Measurements from ENCODE around the gene CLEC1A. TPM values are rescaled to one million over a fixed set of nuclear protein-coding genes. Genes with fewer than 3 reads are reported as not detected.

The CLEC1A gene
- total and polyA plus RNA-seq, 2 donors (not counting 3 experiments of a cell fraction or from before 2014, with no cell fraction given) = 22.0 to 24.2 TPM

DNA sequence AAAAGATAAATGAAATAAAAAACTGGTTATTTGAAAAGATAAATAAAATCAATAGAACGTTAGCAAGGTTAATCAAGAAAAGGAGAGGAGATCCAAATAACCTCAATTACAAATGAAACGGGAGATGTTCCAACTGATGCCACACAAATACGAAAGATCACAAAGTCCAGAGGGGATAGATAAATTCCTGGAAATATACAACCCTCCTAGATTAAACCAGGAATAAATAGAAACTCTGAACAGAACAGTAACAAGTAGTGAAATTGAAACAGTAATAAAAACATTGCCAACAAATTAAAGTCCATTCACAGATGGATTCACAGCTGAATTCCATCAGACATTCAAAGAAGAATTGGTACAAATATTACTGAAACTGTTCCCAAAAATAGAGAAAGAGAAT is 12.4 kb downstream of the CLEC1A start:
- Histone ChIP-seq H3K4me3 (replicated peaks in 1 of 3; ENCODE audit: insufficient read depth in 1 of 3, low read depth in 1 of 3, low read length in 3 of 3) (no peak overlapping the region), H3K9me3 (replicated peaks; ENCODE audit: control insufficient read depth, insufficient read depth, low read length) (no peaks in the 10 kb centered on the region), H3K36me3 (ENCODE audit: control insufficient read depth in 2 of 2, extremely low read depth in 1 of 2, insufficient read depth in 2 of 2, low read length in 2 of 2) (no peaks in the 10 kb centered on the region), H3K27me3 (ENCODE audit: control insufficient read depth in 2 of 2, insufficient read depth in 2 of 2, low read length in 2 of 2) (no peaks in the 10 kb centered on the region), H3K4me2 (ENCODE audit: insufficient read depth, low read length) (no peak overlapping the region), H3K9me1 (replicated peaks; ENCODE audit: control insufficient read depth, extremely low read depth, insufficient read depth, low read length) (no peaks in the 10 kb centered on the region), H3K27ac (ENCODE audit: insufficient read depth, low read depth, low read length) (no peak overlapping the region), H3K9ac (replicated peaks; ENCODE audit: extremely low read depth, insufficient read depth, low read length) (no peak overlapping the region), H3K79me2 (ENCODE audit: control insufficient read depth, insufficient read depth, low read length) (peaks cover 14% of the 10 kb centered on the region), H2AFZ (ENCODE audit: low read depth, low read length) (no peak overlapping the region), H3K4me1 (ENCODE audit: control insufficient read depth, extremely low read depth, insufficient read depth, low read length) (no peaks in the 10 kb centered on the region), H4K20me1 (replicated peaks; ENCODE audit: control insufficient read depth, extremely low read depth, insufficient read depth, low read length) (no peaks in the 10 kb centered on the region)
- TF ChIP-seq, protein P1, sequence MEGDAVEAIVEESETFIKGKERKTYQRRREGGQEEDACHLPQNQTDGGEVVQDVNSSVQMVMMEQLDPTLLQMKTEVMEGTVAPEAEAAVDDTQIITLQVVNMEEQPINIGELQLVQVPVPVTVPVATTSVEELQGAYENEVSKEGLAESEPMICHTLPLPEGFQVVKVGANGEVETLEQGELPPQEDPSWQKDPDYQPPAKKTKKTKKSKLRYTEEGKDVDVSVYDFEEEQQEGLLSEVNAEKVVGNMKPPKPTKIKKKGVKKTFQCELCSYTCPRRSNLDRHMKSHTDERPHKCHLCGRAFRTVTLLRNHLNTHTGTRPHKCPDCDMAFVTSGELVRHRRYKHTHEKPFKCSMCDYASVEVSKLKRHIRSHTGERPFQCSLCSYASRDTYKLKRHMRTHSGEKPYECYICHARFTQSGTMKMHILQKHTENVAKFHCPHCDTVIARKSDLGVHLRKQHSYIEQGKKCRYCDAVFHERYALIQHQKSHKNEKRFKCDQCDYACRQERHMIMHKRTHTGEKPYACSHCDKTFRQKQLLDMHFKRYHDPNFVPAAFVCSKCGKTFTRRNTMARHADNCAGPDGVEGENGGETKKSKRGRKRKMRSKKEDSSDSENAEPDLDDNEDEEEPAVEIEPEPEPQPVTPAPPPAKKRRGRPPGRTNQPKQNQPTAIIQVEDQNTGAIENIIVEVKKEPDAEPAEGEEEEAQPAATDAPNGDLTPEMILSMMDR (IDR thresholded peaks at IDR 0.05; ENCODE audit: extremely low read depth in 1 of 2, insufficient read depth in 1 of 2, low read depth in 1 of 2, low read length in 2 of 2) = no peak
- no peak for TF ChIP-seq POLR2A (IDR thresholded peaks at IDR 0.05; ENCODE audit: low read depth, low read length)
- TF ChIP-seq, protein P2, sequence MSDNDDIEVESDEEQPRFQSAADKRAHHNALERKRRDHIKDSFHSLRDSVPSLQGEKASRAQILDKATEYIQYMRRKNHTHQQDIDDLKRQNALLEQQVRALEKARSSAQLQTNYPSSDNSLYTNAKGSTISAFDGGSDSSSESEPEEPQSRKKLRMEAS (IDR thresholded peaks at IDR 0.05; ENCODE audit: insufficient read depth, insufficient read length) = no peak
- TF ChIP-seq EZH2 (IDR thresholded peaks at IDR 0.05; ENCODE audit: borderline replicate concordance, low read depth, low read length, severe bottlenecking) = no peak
- ChIA-PET CTCF (no interaction called here), POLR2A (no interaction called here)
- no peak for FAIRE-seq
- no peak for DNase-seq (ENCODE audit: low read depth, low spot score)
- dilution Hi-C loops (cut with MboI; ENCODE audit: extremely low pct_ligation_motif_present, low sequenced_read_pairs) = no loop called here
- BruUV-seq (replicated peaks) = no TSS peak
- intact Hi-C loops (cut with micrococcal nuclease) = no loop called here

DNA sequence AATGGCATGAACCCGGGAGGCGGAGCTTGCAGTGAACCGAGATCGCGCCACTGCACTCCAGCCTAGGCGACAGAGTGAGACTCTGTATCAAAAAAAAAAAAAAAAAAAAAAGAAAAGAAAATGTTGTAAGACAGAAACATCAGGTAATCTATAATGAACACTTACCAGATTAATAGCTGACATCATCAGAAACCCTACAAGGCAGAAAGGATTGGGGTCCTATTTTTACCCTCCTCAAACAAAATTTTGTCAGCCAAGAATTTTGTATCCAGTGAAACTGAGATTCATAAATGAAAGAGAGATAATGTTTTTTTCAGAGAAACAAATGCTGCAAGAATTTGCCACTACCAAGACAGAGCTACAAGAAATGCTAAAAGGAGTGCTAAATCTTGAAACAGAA is 14.1 kb downstream of the CLEC1A start:
- ChIA-PET CTCF (interaction anchor here (0.7 kb wide), 2 partner anchors 13 to 34 kb away, joined by 3 read pairs; no protein-coding TSS in a partner anchor), POLR2A (no interaction called here)
- H3K4me3 ChIP-seq (replicated peaks in 1 of 3; ENCODE audit: insufficient read depth in 1 of 3, low read depth in 1 of 3, low read length in 3 of 3) = no peak overlapping the region
- H4K20me1 ChIP-seq (replicated peaks; ENCODE audit: control insufficient read depth, extremely low read depth, insufficient read depth, low read length) = no peaks in the 10 kb centered on the region
- no TSS peak for BruUV-seq (replicated peaks)
- no peak overlapping the region for H3K9ac ChIP-seq (replicated peaks; ENCODE audit: extremely low read depth, insufficient read depth, low read length)
- H3K27me3 ChIP-seq (ENCODE audit: control insufficient read depth in 2 of 2, insufficient read depth in 2 of 2, low read length in 2 of 2) = no peaks in the 10 kb centered on the region
- no peaks in the 10 kb centered on the region for H3K9me1 ChIP-seq (replicated peaks; ENCODE audit: control insufficient read depth, extremely low read depth, insufficient read depth, low read length)
- FAIRE-seq (no peak), DNase-seq (ENCODE audit: low read depth, low spot score) (no peak)
- H3K79me2 ChIP-seq (ENCODE audit: control insufficient read depth, insufficient read depth, low read length) = peaks cover 11% of the 10 kb centered on the region
- dilution Hi-C loops (cut with MboI; ENCODE audit: extremely low pct_ligation_motif_present, low sequenced_read_pairs) = no loop called here
- TF ChIP-seq JUN (IDR thresholded peaks at IDR 0.05; ENCODE audit: borderline replicate concordance, insufficient read depth, insufficient read length, low read depth) (no peak), FOS (IDR thresholded peaks at IDR 0.05; ENCODE audit: borderline replicate concordance, insufficient read depth, low read length) (no peak), MYC (IDR thresholded peaks at IDR 0.05; ENCODE audit: low read depth, low read length) (no peak), EZH2 (IDR thresholded peaks at IDR 0.05; ENCODE audit: borderline replicate concordance, low read depth, low read length, severe bottlenecking) (no peak)
- intact Hi-C loops (cut with micrococcal nuclease) = no loop called here
- no peak overlapping the region for H3K27ac ChIP-seq (ENCODE audit: insufficient read depth, low read depth, low read length)
- no peaks in the 10 kb centered on the region for H3K9me3 ChIP-seq (replicated peaks; ENCODE audit: control insufficient read depth, insufficient read depth, low read length)
- no peak overlapping the region for H3K4me2 ChIP-seq (ENCODE audit: insufficient read depth, low read length)
- H2AFZ ChIP-seq (ENCODE audit: low read depth, low read length) = no peak overlapping the region
- H3K36me3 ChIP-seq (ENCODE audit: control insufficient read depth in 2 of 2, extremely low read depth in 1 of 2, insufficient read depth in 2 of 2, low read length in 2 of 2) = no peaks in the 10 kb centered on the region
- no peaks in the 10 kb centered on the region for H3K4me1 ChIP-seq (ENCODE audit: control insufficient read depth, extremely low read depth, insufficient read depth, low read length)

Data from endothelial cell of umbilical vein (primary cell).